ENCODE data around the gene ZSWIM6. TPM values are rescaled to one million over a fixed set of nuclear protein-coding genes. Genes with fewer than 3 reads are reported as not detected.

Gene ZSWIM6
- total RNA-seq, 1 donor from 2014 or later = 9.6 TPM

GRCh38 chr5:61344187-61344944 lies 12.3 kb downstream of the ZSWIM6 start:
- Mint-ChIP-seq H3K4me1 (ENCODE audit: low read depth) (no peaks in the 10 kb centered on the region), H3K9me3 (no peaks in the 10 kb centered on the region), H3K4me3 (no peak overlapping the region), H3K27ac (no peak overlapping the region), H3K27me3 (ENCODE audit: insufficient read depth) (peaks cover 6% of the 10 kb centered on the region), H3K36me3 (ENCODE audit: low read depth) (no peaks in the 10 kb centered on the region)
- DNase-seq (ENCODE audit: low spot score) = no peak
- intact Hi-C loops (cut with micrococcal nuclease) = no loop called here

GRCh38 chr5:61346511-61346910 lies 14.5 kb downstream of the ZSWIM6 start:
- H3K4me1 Mint-ChIP-seq (ENCODE audit: low read depth) = no peaks in the 10 kb centered on the region
- H3K9me3 Mint-ChIP-seq = no peaks in the 10 kb centered on the region
- no peak overlapping the region for H3K4me3 Mint-ChIP-seq
- no peaks in the 10 kb centered on the region for H3K27me3 Mint-ChIP-seq (ENCODE audit: insufficient read depth)
- DNase-seq (ENCODE audit: low spot score) = no peak
- intact Hi-C loops (cut with micrococcal nuclease) = no loop called here
- peaks cover 2% of the 10 kb centered on the region for H3K36me3 Mint-ChIP-seq (ENCODE audit: low read depth)
- no peak overlapping the region for H3K27ac Mint-ChIP-seq

- Mint-ChIP-seq H3K4me1 (ENCODE audit: low read depth) (no peaks in the 10 kb centered on the region), H3K4me3 (no peak overlapping the region), H3K27ac (no peak overlapping the region), H3K27me3 (ENCODE audit: insufficient read depth) (no peaks in the 10 kb centered on the region), H3K36me3 (ENCODE audit: low read depth) (peaks cover 2% of the 10 kb centered on the region), H3K9me3 (no peaks in the 10 kb centered on the region)
- intact Hi-C loops (cut with micrococcal nuclease) = no loop called here
- DNase-seq (ENCODE audit: low spot score) = no peak
Measured at GRCh38 chr5:61347080-61347479, 15.0 kb downstream of the ZSWIM6 start.

- no peaks in the 10 kb centered on the region for H3K27me3 Mint-ChIP-seq (ENCODE audit: insufficient read depth)
- peaks cover 2% of the 10 kb centered on the region for H3K36me3 Mint-ChIP-seq (ENCODE audit: low read depth)
Measured at GRCh38 chr5:61348447-61348846, 16.4 kb downstream of the ZSWIM6 start.

GRCh38 chr5:61349935-61350334 lies 17.9 kb downstream of the ZSWIM6 start:
- Mint-ChIP-seq H3K27ac (no peak overlapping the region), H3K4me1 (ENCODE audit: low read depth) (no peaks in the 10 kb centered on the region), H3K4me3 (no peak overlapping the region), H3K36me3 (ENCODE audit: low read depth) (peaks cover 2% of the 10 kb centered on the region), H3K27me3 (ENCODE audit: insufficient read depth) (no peaks in the 10 kb centered on the region), H3K9me3 (no peaks in the 10 kb centered on the region)
- no peak for DNase-seq (ENCODE audit: low spot score)
- intact Hi-C loops (cut with micrococcal nuclease) = no loop called here

More at GRCh38 chr5:61348447-61348846, 16.4 kb downstream of the ZSWIM6 start:
- Mint-ChIP-seq H3K4me3 (no peak overlapping the region), H3K9me3 (no peaks in the 10 kb centered on the region), H3K27ac (no peak overlapping the region), H3K4me1 (ENCODE audit: low read depth) (no peaks in the 10 kb centered on the region)
- intact Hi-C loops (cut with micrococcal nuclease) = no loop called here
- DNase-seq (ENCODE audit: low spot score) = no peak

- peaks cover 2% of the 10 kb centered on the region for H3K36me3 Mint-ChIP-seq (ENCODE audit: low read depth)
- no peak for DNase-seq (ENCODE audit: low spot score)
- intact Hi-C loops (cut with micrococcal nuclease) = no loop called here
- no peaks in the 10 kb centered on the region for H3K4me1 Mint-ChIP-seq (ENCODE audit: low read depth)
- H3K27ac Mint-ChIP-seq = no peak overlapping the region
- no peaks in the 10 kb centered on the region for H3K9me3 Mint-ChIP-seq
- H3K27me3 Mint-ChIP-seq (ENCODE audit: insufficient read depth) = no peaks in the 10 kb centered on the region
- no peak overlapping the region for H3K4me3 Mint-ChIP-seq
Measured at GRCh38 chr5:61350535-61350934, 18.5 kb downstream of the ZSWIM6 start.

GRCh38 chr5:61351733-61352132 lies 19.7 kb downstream of the ZSWIM6 start:
- Mint-ChIP-seq H3K27ac (no peak overlapping the region), H3K36me3 (ENCODE audit: low read depth) (peaks cover 2% of the 10 kb centered on the region), H3K27me3 (ENCODE audit: insufficient read depth) (no peaks in the 10 kb centered on the region), H3K4me1 (ENCODE audit: low read depth) (no peaks in the 10 kb centered on the region), H3K9me3 (peaks cover 4% of the 10 kb centered on the region), H3K4me3 (no peak overlapping the region)
- intact Hi-C loops (cut with micrococcal nuclease) = no loop called here
- no peak for DNase-seq (ENCODE audit: low spot score)

- no peaks in the 10 kb centered on the region for H3K4me1 Mint-ChIP-seq (ENCODE audit: low read depth)
- no peak overlapping the region for H3K4me3 Mint-ChIP-seq
- H3K36me3 Mint-ChIP-seq (ENCODE audit: low read depth) = peaks cover 2% of the 10 kb centered on the region
- intact Hi-C loops (cut with micrococcal nuclease) = no loop called here
- H3K27me3 Mint-ChIP-seq (ENCODE audit: insufficient read depth) = no peaks in the 10 kb centered on the region
- peaks cover 9% of the 10 kb centered on the region for H3K9me3 Mint-ChIP-seq
- no peak for DNase-seq (ENCODE audit: low spot score)
- H3K27ac Mint-ChIP-seq = no peak overlapping the region
Measured at GRCh38 chr5:61352180-61352579, 20.1 kb downstream of the ZSWIM6 start.

GRCh38 chr5:61352612-61353156 lies 20.6 kb downstream of the ZSWIM6 start:
- intact Hi-C loops (cut with micrococcal nuclease) = no loop called here
- Mint-ChIP-seq H3K27me3 (ENCODE audit: insufficient read depth) (no peaks in the 10 kb centered on the region), H3K4me3 (no peak overlapping the region), H3K27ac (no peak overlapping the region), H3K36me3 (ENCODE audit: low read depth) (peaks cover 2% of the 10 kb centered on the region), H3K4me1 (ENCODE audit: low read depth) (no peaks in the 10 kb centered on the region), H3K9me3 (peaks cover 11% of the 10 kb centered on the region)
- no peak for DNase-seq (ENCODE audit: low spot score)

GRCh38 chr5:61353293-61353692 lies 21.2 kb downstream of the ZSWIM6 start:
- intact Hi-C loops (cut with micrococcal nuclease) = no loop called here
- DNase-seq (ENCODE audit: low spot score) = no peak
- peaks cover 4% of the 10 kb centered on the region for H3K36me3 Mint-ChIP-seq (ENCODE audit: low read depth)
- H3K4me1 Mint-ChIP-seq (ENCODE audit: low read depth) = no peaks in the 10 kb centered on the region
- no peak overlapping the region for H3K4me3 Mint-ChIP-seq
- peaks cover 16% of the 10 kb centered on the region for H3K9me3 Mint-ChIP-seq
- H3K27me3 Mint-ChIP-seq (ENCODE audit: insufficient read depth) = no peaks in the 10 kb centered on the region
- no peak overlapping the region for H3K27ac Mint-ChIP-seq

GRCh38 chr5:61354199-61354598 lies 22.1 kb downstream of the ZSWIM6 start:
- Mint-ChIP-seq H3K27me3 (ENCODE audit: insufficient read depth) (no peaks in the 10 kb centered on the region), H3K36me3 (ENCODE audit: low read depth) (peaks cover 4% of the 10 kb centered on the region), H3K4me1 (ENCODE audit: low read depth) (no peaks in the 10 kb centered on the region), H3K9me3 (peaks cover 16% of the 10 kb centered on the region), H3K4me3 (no peak overlapping the region), H3K27ac (no peak overlapping the region)
- DNase-seq (ENCODE audit: low spot score) = no peak
- intact Hi-C loops (cut with micrococcal nuclease) = no loop called here

GRCh38 chr5:61357745-61358144 lies 25.7 kb downstream of the ZSWIM6 start:
- DNase-seq (ENCODE audit: low spot score) = no peak
- no peak overlapping the region for H3K4me3 Mint-ChIP-seq
- no peak overlapping the region for H3K27ac Mint-ChIP-seq
- intact Hi-C loops (cut with micrococcal nuclease) = no loop called here
- peaks cover 16% of the 10 kb centered on the region for H3K9me3 Mint-ChIP-seq
- H3K36me3 Mint-ChIP-seq (ENCODE audit: low read depth) = peaks cover 2% of the 10 kb centered on the region
- H3K27me3 Mint-ChIP-seq (ENCODE audit: insufficient read depth) = no peaks in the 10 kb centered on the region
- H3K4me1 Mint-ChIP-seq (ENCODE audit: low read depth) = peaks cover 4% of the 10 kb centered on the region

GRCh38 chr5:61362796-61363368 lies 30.8 kb downstream of the ZSWIM6 start:
- H3K9me3 Mint-ChIP-seq = peaks cover 3% of the 10 kb centered on the region
- no peak overlapping the region for H3K27ac Mint-ChIP-seq
- DNase-seq (ENCODE audit: low spot score) = no peak
- H3K4me1 Mint-ChIP-seq (ENCODE audit: low read depth) = peaks cover 4% of the 10 kb centered on the region
- intact Hi-C loops (cut with micrococcal nuclease) = no loop called here
- peaks cover 2% of the 10 kb centered on the region for H3K36me3 Mint-ChIP-seq (ENCODE audit: low read depth)
- no peaks in the 10 kb centered on the region for H3K27me3 Mint-ChIP-seq (ENCODE audit: insufficient read depth)
- no peak overlapping the region for H3K4me3 Mint-ChIP-seq

Measured in activated T-helper 1 cell treated with anti-CD3 and anti-CD28 coated beads, Interleukin-12 subunit alpha, Interleukin-12 subunit beta, Interleukin-2, Interleukin-4 antibody, amounts not matched to agents 30 ng/mL and 10 ng/mL and 1 ng/mL, durations not matched to agents 14 hours and 24 hours and 36 hours (primary cell).